Stomach (tissue), 4 donors: ENCODE results near the gene TBC1D14.

Experiments used
- CTCF ChIP-seq, 7 experiments: fragments of 450-650 bp in 4 of 7; fragments of 200-600 bp in 3 of 7; sonication (generic) in 3 of 7; IDR thresholded peaks; one replicate each; pipeline ENCODE4 v1.5.1; 2016 to 2019; ENCODE audit warnings: antibody characterized with exemption in 7 of 7, control low read depth in 2 of 7, mild to moderate bottlenecking in 1 of 7
- POLR2A ChIP-seq, 4 donors: fragments of 450-650 bp; IDR thresholded peaks; one replicate each; pipeline ENCODE4 v1.6.1; 2016; ENCODE audit warnings: antibody characterized with exemption in 4 of 4, control low read depth in 2 of 4, mild to moderate bottlenecking in 1 of 4, moderate library complexity in 1 of 4

- TF ChIP-seq POLR2A (IDR thresholded peaks at IDR 0.05) (no peak), CTCF (IDR thresholded peaks at IDR 0.05) (no peak)
Observed at GRCh38 chr4:6996481-6996880, 86.9 kb downstream of the TBC1D14 start.
